Measurements from ENCODE around the gene ALCAM. TPM values are rescaled to one million over a fixed set of nuclear protein-coding genes. Genes with fewer than 3 reads are reported as not detected.

The ALCAM gene
- total and polyA plus RNA-seq, 2 donors (not counting 3 experiments of a cell fraction or from before 2014, with no cell fraction given), result 46.3 to 118 TPM

DNA sequence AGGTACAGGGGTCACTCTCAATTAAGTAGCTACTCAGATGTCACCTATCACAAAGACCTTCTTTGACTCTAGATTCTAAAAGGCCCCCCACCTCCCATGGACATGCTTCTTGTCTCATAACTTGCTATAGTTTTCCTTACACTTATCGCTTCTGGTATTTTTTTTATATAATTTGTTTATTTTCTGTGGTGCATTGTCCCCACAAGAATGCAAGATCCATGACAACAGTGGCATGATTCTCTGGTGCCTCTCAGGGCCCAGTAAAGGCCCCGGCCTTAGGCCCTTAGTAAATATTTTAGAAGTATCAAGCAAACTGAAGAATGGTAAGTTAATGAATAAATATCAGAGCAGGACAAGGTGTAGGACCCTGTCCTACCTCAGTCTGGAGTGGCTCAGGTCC lies 253.5 kb downstream of the ALCAM start:
- no TSS peak for BruUV-seq (replicated peaks)
- Histone ChIP-seq H3K79me2 (ENCODE audit: control insufficient read depth, insufficient read depth, low read length) (no peaks in the 10 kb centered on the region), H4K20me1 (replicated peaks; ENCODE audit: control insufficient read depth, extremely low read depth, insufficient read depth, low read length) (no peaks in the 10 kb centered on the region), H3K9me3 (replicated peaks; ENCODE audit: control insufficient read depth, insufficient read depth, low read length) (no peaks in the 10 kb centered on the region), H3K9ac (replicated peaks; ENCODE audit: extremely low read depth, insufficient read depth, low read length) (no peak overlapping the region), H3K36me3 (ENCODE audit: control insufficient read depth in 2 of 2, extremely low read depth in 1 of 2, insufficient read depth in 2 of 2, low read length in 2 of 2) (no peaks in the 10 kb centered on the region), H3K4me3 (replicated peaks in 1 of 3; ENCODE audit: insufficient read depth in 1 of 3, low read depth in 1 of 3, low read length in 3 of 3) (no peak overlapping the region), H3K4me2 (ENCODE audit: insufficient read depth, low read length) (no peak overlapping the region), H3K4me1 (ENCODE audit: control insufficient read depth, extremely low read depth, insufficient read depth, low read length) (no peaks in the 10 kb centered on the region), H2AFZ (ENCODE audit: low read depth, low read length) (no peak overlapping the region), H3K9me1 (replicated peaks; ENCODE audit: control insufficient read depth, extremely low read depth, insufficient read depth, low read length) (no peaks in the 10 kb centered on the region), H3K27me3 (ENCODE audit: control insufficient read depth in 2 of 2, insufficient read depth in 2 of 2, low read length in 2 of 2) (no peaks in the 10 kb centered on the region), H3K27ac (ENCODE audit: insufficient read depth, low read depth, low read length) (no peak overlapping the region)
- TF ChIP-seq POLR2AphosphoS5 (IDR thresholded peaks at IDR 0.05; ENCODE audit: insufficient read depth, low read depth, low read length) (no peak), MYC (IDR thresholded peaks at IDR 0.05; ENCODE audit: low read depth, low read length) (no peak), GATA2 (IDR thresholded peaks at IDR 0.05; ENCODE audit: insufficient read depth, insufficient read length, low read depth, low read length) (no peak), POLR2A (IDR thresholded peaks at IDR 0.05; ENCODE audit: low read depth, low read length) (no peak), MAX (IDR thresholded peaks at IDR 0.05; ENCODE audit: insufficient read depth, insufficient read length) (no peak), EZH2 (IDR thresholded peaks at IDR 0.05; ENCODE audit: borderline replicate concordance, low read depth, low read length, severe bottlenecking) (no peak), FOS (IDR thresholded peaks at IDR 0.05; ENCODE audit: borderline replicate concordance, insufficient read depth, low read length) (no peak)
- TF ChIP-seq, protein P1, sequence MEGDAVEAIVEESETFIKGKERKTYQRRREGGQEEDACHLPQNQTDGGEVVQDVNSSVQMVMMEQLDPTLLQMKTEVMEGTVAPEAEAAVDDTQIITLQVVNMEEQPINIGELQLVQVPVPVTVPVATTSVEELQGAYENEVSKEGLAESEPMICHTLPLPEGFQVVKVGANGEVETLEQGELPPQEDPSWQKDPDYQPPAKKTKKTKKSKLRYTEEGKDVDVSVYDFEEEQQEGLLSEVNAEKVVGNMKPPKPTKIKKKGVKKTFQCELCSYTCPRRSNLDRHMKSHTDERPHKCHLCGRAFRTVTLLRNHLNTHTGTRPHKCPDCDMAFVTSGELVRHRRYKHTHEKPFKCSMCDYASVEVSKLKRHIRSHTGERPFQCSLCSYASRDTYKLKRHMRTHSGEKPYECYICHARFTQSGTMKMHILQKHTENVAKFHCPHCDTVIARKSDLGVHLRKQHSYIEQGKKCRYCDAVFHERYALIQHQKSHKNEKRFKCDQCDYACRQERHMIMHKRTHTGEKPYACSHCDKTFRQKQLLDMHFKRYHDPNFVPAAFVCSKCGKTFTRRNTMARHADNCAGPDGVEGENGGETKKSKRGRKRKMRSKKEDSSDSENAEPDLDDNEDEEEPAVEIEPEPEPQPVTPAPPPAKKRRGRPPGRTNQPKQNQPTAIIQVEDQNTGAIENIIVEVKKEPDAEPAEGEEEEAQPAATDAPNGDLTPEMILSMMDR (IDR thresholded peaks at IDR 0.05; ENCODE audit: extremely low read depth in 1 of 2, insufficient read depth in 1 of 2, low read depth in 1 of 2, low read length in 2 of 2), result no peak
- POLR2A ChIA-PET, result no interaction called here
- FAIRE-seq (no peak), DNase-seq (ENCODE audit: low read depth, low spot score) (no peak)
- CTCF ChIA-PET, result no interaction called here
- intact Hi-C loops (cut with micrococcal nuclease) (no loop called here), dilution Hi-C loops (cut with MboI; ENCODE audit: extremely low pct_ligation_motif_present, low sequenced_read_pairs) (no loop called here)
